HG02571 (cell line): ENCODE measurements around the gene CRYBA4.
"Not testable (repeated sequence)": the region's sequence is repeated elsewhere in the genome, so short reads cannot be mapped to it uniquely, and the experiment has no call there.

ENCODE experiments used
- ATAC-seq: cut with Tn5 transposase; IDR thresholded peaks from one replicate; pipeline ENCODE4 v1.9.1; 2021; ENCODE audit warnings: mild to moderate bottlenecking, moderate library complexity; ENCODE audit not compliant: unreplicated experiment

Gene CRYBA4

GRCh38 chr22:26593763-26594162 is 28.0 kb upstream of the CRYBA4 start:
- ATAC-seq, result no peak

- ATAC-seq, result no peak
Observed at GRCh38 chr22:26597026-26597425, 24.7 kb upstream of the CRYBA4 start.

GRCh38 chr22:26597480-26597879 is 24.3 kb upstream of the CRYBA4 start:
- no peak for ATAC-seq

GRCh38 chr22:26599505-26599904 is 22.3 kb upstream of the CRYBA4 start:
- no peak for ATAC-seq

GRCh38 chr22:26601726-26602125 is 20.0 kb upstream of the CRYBA4 start:
- ATAC-seq, result no peak

- no peak for ATAC-seq
Observed at GRCh38 chr22:26602127-26602526, 19.6 kb upstream of the CRYBA4 start.

GRCh38 chr22:26604368-26604767 is 17.4 kb upstream of the CRYBA4 start:
- no peak for ATAC-seq

GRCh38 chr22:26606611-26607010 is 15.2 kb upstream of the CRYBA4 start:
- ATAC-seq, result no peak

GRCh38 chr22:26608129-26608528 is 13.6 kb upstream of the CRYBA4 start:
- ATAC-seq, result no peak

- no peak for ATAC-seq
Observed at GRCh38 chr22:26609287-26609686, 12.5 kb upstream of the CRYBA4 start.

- peak; percentile 75 for ATAC-seq
Observed at GRCh38 chr22:26610072-26610958, 11.4 kb upstream of the CRYBA4 start.

GRCh38 chr22:26610996-26611395 is 10.8 kb upstream of the CRYBA4 start:
- ATAC-seq, result no peak

- no peak for ATAC-seq
Observed at GRCh38 chr22:26612652-26613051, 9.1 kb upstream of the CRYBA4 start.

GRCh38 chr22:26613753-26614152 is 8.0 kb upstream of the CRYBA4 start:
- ATAC-seq, result not testable (repeated sequence)

GRCh38 chr22:26614322-26614721 is 7.4 kb upstream of the CRYBA4 start:
- ATAC-seq, result no peak

GRCh38 chr22:26615149-26615548 is 6.6 kb upstream of the CRYBA4 start:
- peak; percentile 45 for ATAC-seq

- ATAC-seq, result no peak
Observed at GRCh38 chr22:26615830-26616435, 5.8 kb upstream of the CRYBA4 start.

- no peak for ATAC-seq
Observed at GRCh38 chr22:26616650-26617049, 5.1 kb upstream of the CRYBA4 start.

GRCh38 chr22:26617271-26618199 is 4.2 kb upstream of the CRYBA4 start, which contains the start of gene CRYBB1:
TSS of gene CRYBB1 (minus strand) at chr22:26618027. CDS start at chr22:26616319, 1,708 bp downstream.
- ATAC-seq, result no peak

GRCh38 chr22:26618455-26618854 is 3.3 kb upstream of the CRYBA4 start:
- ATAC-seq, result no peak

GRCh38 chr22:26619510-26619909 is 2.3 kb upstream of the CRYBA4 start:
- no peak for ATAC-seq
